ENCODE measurements around the gene PXN. TPM values are rescaled to one million over a fixed set of nuclear protein-coding genes. Genes with fewer than 3 reads are reported as not detected.
A peak's percentile ranks its signal among the peaks of the same experiment; 100 is the strongest.

The PXN gene
- total and polyA plus RNA-seq, 10 donors: 22.3 to 161 (median 114) TPM

DNA sequence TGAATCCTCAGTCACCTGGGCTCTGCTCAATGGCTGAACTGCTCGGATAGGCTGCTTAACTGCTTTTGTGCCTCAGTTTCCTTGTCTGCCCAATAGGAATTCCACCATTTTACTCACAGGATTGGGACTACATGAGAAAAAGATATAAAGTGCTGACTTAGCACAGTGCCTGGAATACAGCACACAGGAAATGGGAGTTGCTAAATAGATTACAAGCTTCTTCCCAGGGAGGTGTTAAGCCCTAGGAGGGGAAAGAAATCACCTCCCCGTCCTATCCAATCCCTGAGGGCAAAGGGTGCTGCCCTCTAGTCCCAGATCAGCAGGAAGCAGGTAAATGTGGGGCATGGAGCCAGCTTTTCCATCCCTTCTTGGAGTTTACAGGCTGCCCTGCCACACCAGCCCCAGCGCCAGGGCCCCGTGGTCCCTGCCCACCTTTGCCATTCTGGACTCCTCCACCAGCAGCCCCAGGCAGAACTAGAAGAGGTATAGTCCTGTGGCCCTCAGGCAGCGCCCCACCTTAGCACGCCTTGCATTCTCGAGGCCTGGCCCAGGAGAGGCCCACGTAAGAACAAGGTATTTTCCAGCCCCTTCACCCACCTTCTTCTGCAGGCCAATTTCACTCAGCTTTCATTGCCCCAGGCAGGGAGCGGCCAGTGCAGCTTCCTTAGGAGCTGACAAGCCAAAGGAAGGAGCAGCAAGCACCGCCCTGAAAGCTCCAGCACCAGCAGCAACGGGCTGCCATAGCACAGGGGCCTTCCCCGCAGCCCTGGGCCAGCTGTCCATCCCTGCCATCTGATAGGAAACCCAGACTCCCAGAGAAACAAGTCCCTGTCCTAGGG lies 35.8 kb downstream of the PXN start:
- Histone ChIP-seq H3K9me3 (no peaks in the 10 kb centered on the region), H3K27ac (peak overlapping the region; percentile 10 to 92 (median 87)), H3K4me1 (peaks cover 83 to 100% (median 99%) of the 10 kb centered on the region in 6 donors), H3K27me3 (replicated peaks in 1 of 7) (peaks cover 0 to 38% (median 0%) of the 10 kb centered on the region in 7 donors), H3K36me3 (peaks cover 0 to 13% (median 4%) of the 10 kb centered on the region in 6 donors), H3K4me3 (peak overlapping the region in 3 of 8 donors; percentile 4 to 55 (median 10))
- intact Hi-C loops (cut with DNase I; ENCODE audit: low total_unique reads): loop anchor here (2.0 kb wide), 1 partner anchor 33 kb away; no protein-coding TSS in a partner anchor
- no peak for DNase-seq
- 55 to 73% (median 65%) methylated on average over 9 to 12 of the region's 12 CpGs for WGBS, 5 donors
- TF ChIP-seq POLR2AphosphoS5 (IDR thresholded peaks at IDR 0.05): peak in 2 of 3 donors; percentile 33 to 52
- TF ChIP-seq, protein P1, sequence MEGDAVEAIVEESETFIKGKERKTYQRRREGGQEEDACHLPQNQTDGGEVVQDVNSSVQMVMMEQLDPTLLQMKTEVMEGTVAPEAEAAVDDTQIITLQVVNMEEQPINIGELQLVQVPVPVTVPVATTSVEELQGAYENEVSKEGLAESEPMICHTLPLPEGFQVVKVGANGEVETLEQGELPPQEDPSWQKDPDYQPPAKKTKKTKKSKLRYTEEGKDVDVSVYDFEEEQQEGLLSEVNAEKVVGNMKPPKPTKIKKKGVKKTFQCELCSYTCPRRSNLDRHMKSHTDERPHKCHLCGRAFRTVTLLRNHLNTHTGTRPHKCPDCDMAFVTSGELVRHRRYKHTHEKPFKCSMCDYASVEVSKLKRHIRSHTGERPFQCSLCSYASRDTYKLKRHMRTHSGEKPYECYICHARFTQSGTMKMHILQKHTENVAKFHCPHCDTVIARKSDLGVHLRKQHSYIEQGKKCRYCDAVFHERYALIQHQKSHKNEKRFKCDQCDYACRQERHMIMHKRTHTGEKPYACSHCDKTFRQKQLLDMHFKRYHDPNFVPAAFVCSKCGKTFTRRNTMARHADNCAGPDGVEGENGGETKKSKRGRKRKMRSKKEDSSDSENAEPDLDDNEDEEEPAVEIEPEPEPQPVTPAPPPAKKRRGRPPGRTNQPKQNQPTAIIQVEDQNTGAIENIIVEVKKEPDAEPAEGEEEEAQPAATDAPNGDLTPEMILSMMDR (IDR thresholded peaks at IDR 0.05 in 8 of 11, conservative IDR thresholded peaks at IDR 0.05 in 3 of 11): no peak

DNA sequence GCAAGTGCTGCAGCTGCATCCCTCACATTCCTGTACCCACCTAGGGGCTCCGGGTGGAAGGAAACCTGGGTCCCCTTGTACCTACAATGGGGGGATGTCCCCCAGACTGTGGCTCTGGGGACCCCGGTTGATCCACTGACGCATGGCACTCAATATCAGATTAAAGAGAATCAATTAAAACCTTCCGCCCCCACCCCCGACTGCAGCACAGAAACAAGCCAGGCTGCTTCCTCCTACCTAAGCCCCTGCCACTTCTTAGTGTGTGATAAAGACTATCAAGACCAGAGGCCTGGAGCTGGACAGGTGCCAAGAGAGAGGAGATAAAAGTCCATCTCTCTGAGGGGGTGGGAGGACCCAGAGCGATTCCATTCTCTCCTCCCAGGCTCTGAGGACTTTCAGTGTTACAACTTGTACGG lies 36.5 kb downstream of the PXN start:
- TF ChIP-seq, protein P1 (IDR thresholded peaks at IDR 0.05 in 8 of 11, conservative IDR thresholded peaks at IDR 0.05 in 3 of 11): no peak
- TF ChIP-seq POLR2AphosphoS5 (IDR thresholded peaks at IDR 0.05) (no peak), POLR2A (IDR thresholded peaks at IDR 0.05) (no peak)
- H3K4me3 ChIP-seq: peak overlapping the region in 4 of 8 donors; percentile 4 to 55 (median 24)
- H3K4me1 ChIP-seq: peaks cover 81 to 100% (median 99%) of the 10 kb centered on the region in 6 donors
- intact Hi-C loops (cut with DNase I; ENCODE audit: low total_unique reads): no loop called here
- H3K27ac ChIP-seq: peak overlapping the region in 7 of 8 donors; percentile 83 to 92 (median 87)
- DNase-seq: no peak
- 48 to 74% (median 59%) methylated on average over 5 to 7 of the region's 7 CpGs for WGBS, 5 donors
- H3K9me3 ChIP-seq: no peaks in the 10 kb centered on the region
- H3K36me3 ChIP-seq: peaks cover 0 to 19% (median 4%) of the 10 kb centered on the region in 6 donors
- H3K27me3 ChIP-seq (replicated peaks in 1 of 7): peaks cover 0 to 39% (median 0%) of the 10 kb centered on the region in 7 donors

DNA sequence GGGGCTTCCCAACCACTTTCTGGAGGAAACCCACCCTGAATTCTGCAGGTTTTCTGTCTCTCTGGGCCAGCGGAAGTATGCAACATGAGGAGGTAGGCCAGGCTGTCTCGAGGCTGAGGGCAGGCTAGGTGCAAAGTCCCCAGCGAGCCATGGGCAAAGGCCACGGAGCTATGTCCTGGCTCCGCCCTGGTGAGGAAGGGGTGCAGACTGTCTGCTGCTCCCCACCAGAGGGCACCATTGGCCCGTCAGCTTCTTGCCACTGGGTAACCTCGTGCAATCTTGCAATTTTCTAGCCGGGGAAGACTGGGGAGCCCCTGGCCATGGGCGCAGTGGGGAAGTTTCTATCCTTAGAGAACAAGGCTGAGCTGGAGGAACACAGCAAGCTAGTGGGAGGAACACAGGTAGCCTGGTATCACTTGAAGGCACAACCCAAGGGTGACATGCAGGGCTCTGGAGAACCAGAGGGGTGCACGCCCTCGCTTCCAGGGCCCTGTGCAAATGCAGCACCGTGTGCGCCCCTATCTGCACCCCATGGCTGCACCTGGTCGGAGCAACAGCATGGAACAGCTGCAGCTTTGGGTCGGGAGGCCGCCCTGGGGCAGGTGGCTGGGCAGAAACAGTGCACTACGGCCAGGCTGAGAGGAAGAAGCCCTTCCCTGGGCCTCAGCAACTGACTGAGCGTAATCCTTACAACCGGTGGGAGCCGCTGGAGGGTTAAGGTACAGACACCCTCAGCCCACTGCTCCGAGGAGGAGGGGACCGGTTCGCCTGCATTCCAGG lies 37.0 kb downstream of the PXN start:
- Histone ChIP-seq H3K27ac (peak overlapping the region in 7 of 8 donors; percentile 52 to 92 (median 87)), H3K4me3 (peak overlapping the region in 5 of 8 donors; percentile 4 to 55 (median 21)), H3K4me1 (peaks cover 76 to 100% (median 98%) of the 10 kb centered on the region in 6 donors), H3K36me3 (peaks cover 0 to 25% (median 10%) of the 10 kb centered on the region in 6 donors), H3K9me3 (no peaks in the 10 kb centered on the region), H3K27me3 (replicated peaks in 1 of 7) (peaks cover 0 to 45% (median 0%) of the 10 kb centered on the region in 7 donors)
- peak; percentile 96 for DNase-seq
- intact Hi-C loops (cut with DNase I; ENCODE audit: low total_unique reads): no loop called here
- 19 to 42% (median 20%) methylated on average over 10 to 23 of the region's 23 CpGs for WGBS, 5 donors
- TF ChIP-seq POLR2A (IDR thresholded peaks at IDR 0.05): no peak
- TF ChIP-seq, protein P1 (IDR thresholded peaks at IDR 0.05 in 8 of 11, conservative IDR thresholded peaks at IDR 0.05 in 3 of 11): peak; percentile 90 to 98 (median 94)
- TF ChIP-seq POLR2AphosphoS5 (IDR thresholded peaks at IDR 0.05): peak; percentile 73 to 83 (median 74)
